Measurements from ENCODE around the gene ARID3C. TPM values are rescaled to one million over a fixed set of nuclear protein-coding genes. Genes with fewer than 3 reads are reported as not detected.

ARID3C gene
- total RNA-seq, 4 donors from 2014 or later: 0.23 to 0.34 TPM; not detected in 2

DNA sequence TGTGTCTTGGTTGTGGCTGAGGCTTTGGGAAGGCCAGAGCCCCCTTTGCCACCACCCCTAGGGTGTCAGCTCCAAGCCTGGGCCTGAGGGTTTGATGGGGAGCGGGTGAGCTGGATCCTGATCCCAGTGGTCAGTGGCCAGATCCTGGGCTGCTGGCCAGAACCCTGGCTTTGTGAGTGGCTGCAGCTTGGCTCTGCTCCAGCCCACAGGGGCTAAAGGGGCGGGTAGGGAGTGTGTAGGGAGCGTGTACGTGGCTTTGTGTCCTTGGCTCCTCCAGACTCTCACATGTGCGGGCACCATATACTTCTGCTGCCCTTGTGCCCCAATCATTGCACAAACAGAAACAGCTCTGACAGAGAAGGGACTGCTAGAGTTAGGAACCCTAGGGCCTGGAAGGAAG is 21.9 kb upstream of the ARID3C start:
- 46 to 73% methylated on average over 5 of the region's 5 CpGs for WGBS, 2 donors
- TF ChIP-seq POLR2A (IDR thresholded peaks at IDR 0.05) (no peak), CTCF (IDR thresholded peaks at IDR 0.05) (no peak)

GRCh38 chr9:34648673-34649072 is 19.8 kb upstream of the ARID3C start:
- TF ChIP-seq POLR2A (IDR thresholded peaks at IDR 0.05) (no peak), CTCF (IDR thresholded peaks at IDR 0.05) (no peak)
- DNase-seq (ENCODE audit: low spot score in 2 of 2): no peak
- 90 to 93% methylated on average over 8 of the region's 8 CpGs for WGBS, 2 donors
- no peak overlapping the region for H3K4me3 ChIP-seq (ENCODE audit: low read depth, poor library complexity, severe bottlenecking)
- intact Hi-C loops (cut with DNase I; ENCODE audit: low total_unique reads): no loop called here

More for the DNA sequence above, 21.9 kb upstream of the ARID3C start:
- DNase-seq (ENCODE audit: low spot score in 2 of 2): no peak
- no peak overlapping the region for H3K4me3 ChIP-seq (ENCODE audit: low read depth, poor library complexity, severe bottlenecking)
- intact Hi-C loops (cut with DNase I; ENCODE audit: low total_unique reads): no loop called here

GRCh38 chr9:34647651-34648050 is 18.8 kb upstream of the ARID3C start:
- 37 to 40% methylated on average over 10 of the region's 10 CpGs for WGBS, 2 donors
- H3K4me3 ChIP-seq (ENCODE audit: low read depth, poor library complexity, severe bottlenecking): peak overlapping the region; percentile 58
- no peak for TF ChIP-seq POLR2A (IDR thresholded peaks at IDR 0.05)
- no peak for TF ChIP-seq CTCF (IDR thresholded peaks at IDR 0.05)
- no peak for DNase-seq (ENCODE audit: low spot score in 2 of 2)
- intact Hi-C loops (cut with DNase I; ENCODE audit: low total_unique reads): no loop called here

GRCh38 chr9:34647084-34647403 is 18.2 kb upstream of the ARID3C start:
- no peak for TF ChIP-seq CTCF (IDR thresholded peaks at IDR 0.05)
- no peak for TF ChIP-seq POLR2A (IDR thresholded peaks at IDR 0.05)
- H3K4me3 ChIP-seq (ENCODE audit: low read depth, poor library complexity, severe bottlenecking): peak overlapping the region; percentile 58
- intact Hi-C loops (cut with DNase I; ENCODE audit: low total_unique reads): no loop called here
- DNase-seq (ENCODE audit: low spot score in 2 of 2): no peak
- 0 to 3% methylated on average over 5 to 8 of the region's 8 CpGs for WGBS, 2 donors

- peak within 1 kb of the TSS; percentile 58 for H3K4me3 ChIP-seq (ENCODE audit: low read depth, poor library complexity, severe bottlenecking)
- peak; percentile 92 to 99 for DNase-seq (ENCODE audit: low spot score in 2 of 2)
- intact Hi-C loops (cut with DNase I; ENCODE audit: low total_unique reads): no loop called here
- peak in 1 of 3 donors; percentile 30 for TF ChIP-seq CTCF (IDR thresholded peaks at IDR 0.05)
- TF ChIP-seq POLR2A (IDR thresholded peaks at IDR 0.05): no peak
- 5 to 7% methylated on average over 28 to 39 of the region's 43 CpGs for WGBS, 2 donors
Observed at GRCh38 chr9:34646211-34647083, 17.6 kb upstream of the ARID3C start, which contains the start of gene GALT. Gene GALT (plus strand): TSS chr9:34646675. CDS start chr9:34646705, 30 bp downstream.
